BLaER1 treated with 17β-estradiol and CSF1 and Interleukin-3, amounts not matched to agents 10 nM and 100 nM (cell line): ENCODE results near the gene TMEM179.

ENCODE experiments used
- H3K27ac ChIP-seq, 11 experiments: shearing (Covaris generic); formaldehyde crosslinking; 2 replicates each; pipeline ENCODE4 v1.8.1; 2022
- H3K27me3 ChIP-seq, 11 experiments: shearing (Covaris generic); formaldehyde crosslinking; 2 replicates each; pipeline ENCODE4 v1.8.1; 2022
- H3K36me3 ChIP-seq, 11 experiments: shearing (Covaris generic); formaldehyde crosslinking; 2 replicates each; pipeline ENCODE4 v1.8.1; 2022
- H3K4me1 ChIP-seq, 10 experiments: shearing (Covaris generic); formaldehyde crosslinking; 2 replicates each; pipeline ENCODE4 v1.8.1; 2022
- H3K4me2 ChIP-seq, 11 experiments: shearing (Covaris generic); formaldehyde crosslinking; 2 replicates each; pipeline ENCODE4 v1.8.1; 2022
- H3K4me3 ChIP-seq, 10 experiments: shearing (Covaris generic); formaldehyde crosslinking; 2 replicates each; pipeline ENCODE4 v1.8.1; 2022
- H3K9ac ChIP-seq, 11 experiments: shearing (Covaris generic); formaldehyde crosslinking; 2 replicates each; pipeline ENCODE4 v1.8.1; 2022
- H3K9me3 ChIP-seq, 11 experiments: shearing (Covaris generic); formaldehyde crosslinking; replicated peaks in 1 of 11; 2 replicates each; pipeline ENCODE4 v1.8.1; 2022
- H4K20me1 ChIP-seq, 11 experiments: shearing (Covaris generic); formaldehyde crosslinking; 2 replicates each; pipeline ENCODE4 v1.8.1; 2022
- Cebpa-rat ChIP-seq, 11 experiments: shearing (Covaris generic); IDR thresholded peaks; 2 replicates each; pipeline ENCODE4 v1.8.1; 2022

TMEM179 gene

GRCh38 chr14:104577847-104578301 is 26.7 kb downstream of the TMEM179 start:
- Histone ChIP-seq H3K4me2 (no peak overlapping the region), H3K9ac (no peak overlapping the region), H3K4me1 (peaks cover 0 to 42% (median 36%) of the 10 kb centered on the region in 10 experiments; a peak in 16 of 20 replicates), H3K27me3 (peaks cover 0 to 12% (median 0%) of the 10 kb centered on the region in 11 experiments; a peak in 5 of 22 replicates), H4K20me1 (peaks cover 0 to 18% (median 0%) of the 10 kb centered on the region in 11 experiments; a peak in 3 of 22 replicates), H3K36me3 (no peaks in the 10 kb centered on the region), H3K4me3 (no peak overlapping the region), H3K27ac (no peak overlapping the region), H3K9me3 (no peaks in the 10 kb centered on the region)
- no peak for TF ChIP-seq Cebpa-rat (IDR thresholded peaks at IDR 0.05)

- Histone ChIP-seq H3K27me3 (peaks cover 0 to 12% (median 0%) of the 10 kb centered on the region in 11 experiments; a peak in 5 of 22 replicates), H3K36me3 (no peaks in the 10 kb centered on the region), H4K20me1 (peaks cover 0 to 14% (median 0%) of the 10 kb centered on the region in 11 experiments; a peak in 2 of 22 replicates), H3K9ac (no peak overlapping the region), H3K4me1 (peaks cover 0 to 42% (median 36%) of the 10 kb centered on the region in 10 experiments; a peak in 16 of 20 replicates), H3K4me2 (no peak overlapping the region), H3K4me3 (no peak overlapping the region), H3K9me3 (no peaks in the 10 kb centered on the region), H3K27ac (no peak overlapping the region)
- no peak for TF ChIP-seq Cebpa-rat (IDR thresholded peaks at IDR 0.05)
These were observed 27.1 kb downstream of the TMEM179 start for GRCh38 chr14:104577426-104577825.

GRCh38 chr14:104576970-104577332 is 27.6 kb downstream of the TMEM179 start:
- H3K36me3 ChIP-seq: no peaks in the 10 kb centered on the region
- H3K9ac ChIP-seq: peak overlapping the region in 2 of 11 experiments; percentile 18 to 56; a peak in 2 of 22 replicates
- H3K27me3 ChIP-seq: peaks cover 0 to 12% (median 0%) of the 10 kb centered on the region in 11 experiments; a peak in 5 of 22 replicates
- TF ChIP-seq Cebpa-rat (IDR thresholded peaks at IDR 0.05): no peak
- H4K20me1 ChIP-seq: peaks cover 0 to 12% (median 0%) of the 10 kb centered on the region in 11 experiments; a peak in 2 of 22 replicates
- no peak overlapping the region for H3K27ac ChIP-seq
- H3K9me3 ChIP-seq: no peaks in the 10 kb centered on the region
- H3K4me3 ChIP-seq: no peak overlapping the region
- H3K4me1 ChIP-seq: peaks cover 0 to 40% (median 36%) of the 10 kb centered on the region in 10 experiments; a peak in 16 of 20 replicates
- H3K4me2 ChIP-seq: peak overlapping the region in 4 of 11 experiments; percentile 36 to 45 (median 40); a peak in 8 of 22 replicates

GRCh38 chr14:104576232-104576969 is 28.2 kb downstream of the TMEM179 start:
- H3K4me3 ChIP-seq: no peak overlapping the region

GRCh38 chr14:104574978-104575583 is 29.5 kb downstream of the TMEM179 start:
- Histone ChIP-seq H3K36me3 (no peaks in the 10 kb centered on the region), H3K4me3 (no peak overlapping the region), H3K4me1 (peaks cover 0 to 25% (median 21%) of the 10 kb centered on the region in 10 experiments; a peak in 14 of 20 replicates), H3K27ac (no peak overlapping the region), H3K27me3 (0 out of 22 replicates have a peak, but pooled peaks cover 0 to 3% (median 0%) of the 10 kb centered on the region in 11 experiments), H3K4me2 (no peak overlapping the region), H3K9me3 (no peaks in the 10 kb centered on the region), H3K9ac (no peak overlapping the region), H4K20me1 (peaks cover 0 to under 1% (median 0%) of the 10 kb centered on the region in 11 experiments; a peak in 2 of 22 replicates)
- no peak for TF ChIP-seq Cebpa-rat (IDR thresholded peaks at IDR 0.05)

More at GRCh38 chr14:104576232-104576969, 28.2 kb downstream of the TMEM179 start:
- Histone ChIP-seq H4K20me1 (peaks cover 0 to 12% (median 0%) of the 10 kb centered on the region in 11 experiments; a peak in 2 of 22 replicates), H3K27me3 (peaks cover 0 to 8% (median 0%) of the 10 kb centered on the region in 11 experiments; a peak in 5 of 22 replicates), H3K4me1 (peaks cover 0 to 38% (median 35%) of the 10 kb centered on the region in 10 experiments; a peak in 16 of 20 replicates), H3K4me2 (peak overlapping the region in 6 of 11 experiments; percentile 21 to 45 (median 38); a peak in 9 of 22 replicates), H3K9ac (peak overlapping the region in 3 of 11 experiments; percentile 8 to 56 (median 18); a peak in 3 of 22 replicates), H3K9me3 (no peaks in the 10 kb centered on the region), H3K36me3 (no peaks in the 10 kb centered on the region), H3K27ac (no peak overlapping the region)
- TF ChIP-seq Cebpa-rat (IDR thresholded peaks at IDR 0.05): no peak

- Histone ChIP-seq H3K36me3 (no peaks in the 10 kb centered on the region), H3K27ac (no peak overlapping the region), H3K9me3 (no peaks in the 10 kb centered on the region), H3K9ac (no peak overlapping the region), H3K4me2 (no peak overlapping the region), H3K4me1 (peaks cover 0 to 19% (median 17%) of the 10 kb centered on the region in 10 experiments; a peak in 14 of 20 replicates), H3K27me3 (no peaks in the 10 kb centered on the region), H3K4me3 (no peak overlapping the region), H4K20me1 (no peaks in the 10 kb centered on the region; a peak in 1 of 22 replicates)
- TF ChIP-seq Cebpa-rat (IDR thresholded peaks at IDR 0.05): no peak
These were observed 30.0 kb downstream of the TMEM179 start for GRCh38 chr14:104574536-104574935.

GRCh38 chr14:104573930-104574329 is 30.6 kb downstream of the TMEM179 start:
- H3K4me3 ChIP-seq: no peak overlapping the region
- H3K27me3 ChIP-seq: no peaks in the 10 kb centered on the region
- no peaks in the 10 kb centered on the region for H3K36me3 ChIP-seq
- no peaks in the 10 kb centered on the region for H3K9me3 ChIP-seq
- TF ChIP-seq Cebpa-rat (IDR thresholded peaks at IDR 0.05): no peak
- no peak overlapping the region for H3K9ac ChIP-seq
- no peak overlapping the region for H3K4me2 ChIP-seq
- H3K27ac ChIP-seq: no peak overlapping the region
- H4K20me1 ChIP-seq: no peaks in the 10 kb centered on the region; a peak in 1 of 22 replicates
- H3K4me1 ChIP-seq: peaks cover 0 to 19% (median 17%) of the 10 kb centered on the region in 10 experiments; a peak in 13 of 20 replicates

- H4K20me1 ChIP-seq: no peaks in the 10 kb centered on the region; a peak in 1 of 22 replicates
- H3K4me2 ChIP-seq: no peak overlapping the region
- H3K9me3 ChIP-seq: no peaks in the 10 kb centered on the region
- no peaks in the 10 kb centered on the region for H3K27me3 ChIP-seq
- no peak overlapping the region for H3K4me3 ChIP-seq
- no peak overlapping the region for H3K27ac ChIP-seq
- no peak overlapping the region for H3K9ac ChIP-seq
- no peaks in the 10 kb centered on the region for H3K36me3 ChIP-seq
- H3K4me1 ChIP-seq: peaks cover 0 to 19% (median 17%) of the 10 kb centered on the region in 10 experiments; a peak in 13 of 20 replicates
- TF ChIP-seq Cebpa-rat (IDR thresholded peaks at IDR 0.05): no peak
These were observed 31.9 kb downstream of the TMEM179 start for GRCh38 chr14:104572668-104573067.
